ENCODE results near the gene TRABD2B.

The TRABD2B gene

DNA sequence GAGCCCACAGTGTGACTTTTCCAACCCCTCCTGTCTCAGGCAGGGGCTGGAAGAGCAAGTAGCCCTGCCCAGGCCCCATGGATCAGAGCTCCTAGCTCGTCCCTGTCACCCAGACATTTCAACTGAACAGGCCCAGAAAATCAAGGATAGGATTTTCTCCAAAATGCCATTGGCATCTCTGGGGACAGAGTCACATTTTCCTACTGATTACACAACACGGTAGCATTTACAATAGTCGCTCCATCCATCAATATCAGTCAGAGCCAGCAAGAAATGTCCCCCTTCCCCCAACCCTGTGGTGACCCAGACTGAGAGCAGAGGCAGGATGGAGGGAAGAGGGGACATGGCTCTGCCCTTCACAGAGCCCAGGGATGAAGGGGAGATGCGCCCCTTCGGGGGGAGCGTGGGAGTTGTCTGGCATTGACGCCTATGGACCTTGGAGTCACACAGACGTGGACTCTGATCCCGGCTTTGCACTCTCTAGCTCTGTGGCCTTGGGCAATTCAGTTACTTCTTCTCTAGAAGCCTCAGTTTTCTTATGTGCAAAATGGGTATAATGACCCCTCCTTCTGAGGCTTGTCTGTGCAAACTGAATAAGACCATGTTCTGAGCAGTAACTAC lies 283.7 kb downstream of the TRABD2B start:
- no peak for DNase-seq

DNA sequence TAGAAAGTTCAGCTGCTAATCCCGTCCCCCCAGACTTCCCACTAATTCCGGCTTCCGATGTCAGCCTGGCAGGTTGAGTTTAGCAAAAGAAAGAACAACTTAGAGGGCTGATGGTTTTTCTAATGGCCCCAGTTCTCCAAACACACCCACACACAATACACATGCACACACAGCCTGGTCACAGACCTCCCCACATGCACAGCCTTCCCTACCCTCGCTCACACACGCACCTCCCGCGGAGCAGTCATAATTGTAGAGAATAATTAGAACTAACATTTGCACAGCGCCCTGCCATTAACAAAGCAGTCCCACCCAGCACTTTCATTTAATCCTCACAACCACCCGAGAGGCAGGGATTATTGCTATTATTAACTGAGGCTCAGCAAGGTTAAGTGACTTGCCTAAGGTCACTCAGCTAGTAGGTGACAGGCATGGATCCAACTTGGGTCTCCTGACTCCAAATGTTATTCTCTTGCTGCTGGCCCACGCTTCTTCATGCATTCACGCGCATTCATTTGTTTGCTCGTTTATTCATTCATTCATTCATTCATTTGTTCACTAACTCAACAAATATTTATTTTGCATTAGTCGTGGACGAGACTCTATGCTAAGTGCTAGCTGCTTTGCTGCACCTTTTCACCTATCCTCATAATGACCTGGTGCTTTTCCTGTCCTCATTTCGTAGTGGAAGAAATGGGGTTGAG lies 284.4 kb downstream of the TRABD2B start:
- no peak for DNase-seq

DNA sequence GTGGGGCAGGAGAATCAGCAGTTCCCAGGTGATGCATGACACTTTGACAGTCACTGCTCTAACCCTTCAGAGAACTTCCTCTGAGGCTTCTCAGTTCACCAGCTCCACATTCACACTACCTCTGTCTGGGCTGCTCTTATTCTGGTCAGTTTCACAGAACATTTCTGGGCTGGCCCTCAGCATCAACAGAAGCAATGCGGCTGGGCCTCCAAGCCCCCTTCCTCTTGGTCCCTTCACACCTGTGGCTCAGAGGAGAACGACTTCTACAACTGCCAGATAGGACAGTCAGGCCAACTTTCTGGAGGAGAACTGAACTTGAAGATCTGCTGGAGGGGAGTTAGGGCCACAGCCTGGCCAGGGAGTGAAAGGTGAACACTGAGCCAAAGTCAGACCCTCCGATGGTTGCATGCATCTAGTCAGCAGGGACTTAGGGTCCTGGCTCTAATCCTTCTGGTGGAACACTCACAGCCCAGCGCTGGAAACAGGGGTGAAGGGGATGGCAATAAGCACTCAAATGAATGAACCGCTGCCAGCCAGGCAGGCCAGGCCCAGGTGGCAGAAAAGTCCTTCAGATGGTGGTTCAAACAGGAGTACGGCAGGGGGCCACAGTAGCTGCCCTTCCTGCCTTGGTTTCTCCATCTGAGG lies 285.2 kb downstream of the TRABD2B start:
- DNase-seq: no peak

DNA sequence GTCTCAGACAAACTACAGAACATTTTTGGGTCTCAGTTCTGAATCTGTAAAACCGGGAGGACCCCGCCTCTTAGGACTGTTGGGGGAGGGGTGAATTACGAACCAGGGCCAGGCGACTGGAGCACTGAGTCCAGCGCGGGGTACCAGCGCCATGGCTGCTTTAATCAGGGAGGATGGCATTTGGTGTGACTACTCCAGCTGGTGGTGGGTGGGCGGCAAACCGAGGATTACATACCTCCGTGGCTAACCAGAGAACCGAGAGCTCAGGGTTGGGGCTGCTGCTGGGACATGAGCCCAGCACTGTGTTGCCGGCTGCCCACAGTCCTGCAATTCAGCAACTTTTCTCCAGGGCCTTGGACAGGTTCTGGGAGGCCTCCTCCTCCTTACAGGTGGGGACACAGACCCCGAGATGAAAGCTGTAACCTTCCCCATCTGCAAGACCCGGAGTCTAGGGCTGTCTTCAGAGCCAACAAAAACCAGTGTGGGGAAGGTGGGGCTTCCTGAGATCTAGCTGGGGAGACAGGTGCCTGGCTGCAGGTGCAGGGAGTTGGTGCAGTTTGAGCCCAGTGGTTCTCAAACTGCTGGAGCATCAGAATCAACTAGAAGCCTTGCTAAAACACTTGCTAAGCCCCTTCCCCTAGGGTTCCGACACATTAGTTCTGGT lies 285.9 kb downstream of the TRABD2B start:
- no peak for DNase-seq
